Smooth muscle cell of trachea (primary cell): Measurements from ENCODE around the gene ARHGAP36. TPM values are rescaled to one million over a fixed set of nuclear protein-coding genes. Genes with fewer than 3 reads are reported as not detected.

Source experiments
- total RNA-seq: library from RNA; depleted of rRNA; stranded (reverse); fragments of >200 nt; gene quantifications from 2 replicates; pipeline ENCODE4 v1.2.1, GENCODE V29; 2014

The ARHGAP36 gene
- not detected in 2 replicates for total RNA-seq

GRCh38 chrX:131058136-131058868 is at the start of gene ARHGAP36:
ARHGAP36 (plus strand) TSS chrX:131058346; CDS start chrX:131081666, 23,320 bp downstream.

Other genes starting within 250 kb of the ARHGAP36 start
- gene ENOX2, start 155.1 kb upstream of the ARHGAP36 start, total RNA-seq: 8.8 and 10.6 TPM in 2 replicates
- not detected in 2 replicates for gene IGSF1, start 231.0 kb downstream of the ARHGAP36 start, total RNA-seq